GM19328 (cell line): ENCODE data around the gene SERPINA10.

ENCODE experiments used
- ATAC-seq: cut with Tn5 transposase; IDR thresholded peaks from one replicate; pipeline ENCODE4 v1.9.1; 2021; ENCODE audit warnings: mild to moderate bottlenecking, moderate library complexity; ENCODE audit not compliant: unreplicated experiment

Gene SERPINA10, protein sequence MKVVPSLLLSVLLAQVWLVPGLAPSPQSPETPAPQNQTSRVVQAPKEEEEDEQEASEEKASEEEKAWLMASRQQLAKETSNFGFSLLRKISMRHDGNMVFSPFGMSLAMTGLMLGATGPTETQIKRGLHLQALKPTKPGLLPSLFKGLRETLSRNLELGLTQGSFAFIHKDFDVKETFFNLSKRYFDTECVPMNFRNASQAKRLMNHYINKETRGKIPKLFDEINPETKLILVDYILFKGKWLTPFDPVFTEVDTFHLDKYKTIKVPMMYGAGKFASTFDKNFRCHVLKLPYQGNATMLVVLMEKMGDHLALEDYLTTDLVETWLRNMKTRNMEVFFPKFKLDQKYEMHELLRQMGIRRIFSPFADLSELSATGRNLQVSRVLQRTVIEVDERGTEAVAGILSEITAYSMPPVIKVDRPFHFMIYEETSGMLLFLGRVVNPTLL

DNA sequence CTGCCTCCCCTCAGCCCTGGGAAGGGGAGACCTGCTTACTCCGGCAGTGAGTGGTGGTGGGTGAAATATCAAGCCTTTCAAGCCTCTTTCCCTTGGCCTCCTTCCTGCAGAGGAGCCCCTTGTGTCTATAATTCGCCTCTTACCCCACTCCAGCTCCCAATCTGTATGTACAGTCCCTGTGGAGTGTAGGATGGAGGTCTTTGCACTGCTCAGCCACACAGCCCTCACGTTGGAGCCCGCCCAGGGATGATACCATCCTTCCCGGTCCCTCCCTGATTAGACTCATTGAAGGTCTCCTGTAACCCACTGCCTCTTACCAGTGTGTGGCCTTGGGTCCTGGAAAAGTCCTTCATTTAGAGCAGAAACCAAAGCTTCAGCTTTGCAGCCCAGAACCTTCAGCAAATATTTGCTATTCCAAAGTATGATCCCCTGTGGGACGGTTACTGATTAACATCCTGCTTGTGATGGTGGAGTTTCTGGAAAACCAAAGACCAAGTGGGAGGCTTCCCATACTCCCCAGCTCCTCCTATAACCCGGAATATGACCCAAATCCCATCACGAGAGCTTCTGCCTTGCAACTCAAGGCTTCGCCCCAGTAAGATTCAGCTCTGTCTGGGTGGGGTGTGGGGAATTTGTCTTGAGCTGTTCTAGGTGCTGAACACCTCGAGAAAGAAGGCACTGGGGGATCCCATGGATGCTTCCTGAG lies at the start of gene SERPINA10:
Gene SERPINA10 (minus strand): TSS at position 397 of the 706 bp plus-strand sequence. CDS start 2,675 bp downstream, outside the sequence.
- no peak for ATAC-seq

DNA sequence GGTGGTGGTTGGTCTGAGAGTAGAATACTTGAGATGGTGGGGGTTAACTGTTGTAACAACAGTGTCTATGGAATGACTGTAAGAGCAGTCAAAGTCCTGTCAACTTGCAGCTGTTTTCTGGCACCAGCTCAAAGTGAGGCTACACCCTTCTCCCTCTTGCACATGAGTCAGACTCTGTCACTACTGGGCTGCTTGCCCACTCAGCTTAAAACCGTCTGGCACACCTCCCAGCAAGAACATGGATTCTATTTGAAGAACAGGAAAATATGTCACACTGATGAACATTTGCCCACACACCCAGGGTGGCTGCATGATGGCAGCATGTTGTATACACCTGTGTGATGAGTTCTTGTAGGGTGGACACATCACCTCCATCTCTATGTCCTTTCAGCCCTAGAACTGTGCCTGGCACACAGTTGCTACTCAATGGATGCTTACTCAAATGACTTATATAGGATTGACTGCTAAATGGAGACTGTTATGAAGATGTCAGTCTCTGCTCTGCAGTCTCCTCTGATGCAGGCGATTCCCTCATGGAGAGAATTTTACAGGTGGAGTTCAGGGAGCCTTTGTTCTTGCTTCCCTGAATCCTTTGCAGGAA lies 49.4 kb upstream of the SERPINA10 start:
- ATAC-seq, result no peak

DNA sequence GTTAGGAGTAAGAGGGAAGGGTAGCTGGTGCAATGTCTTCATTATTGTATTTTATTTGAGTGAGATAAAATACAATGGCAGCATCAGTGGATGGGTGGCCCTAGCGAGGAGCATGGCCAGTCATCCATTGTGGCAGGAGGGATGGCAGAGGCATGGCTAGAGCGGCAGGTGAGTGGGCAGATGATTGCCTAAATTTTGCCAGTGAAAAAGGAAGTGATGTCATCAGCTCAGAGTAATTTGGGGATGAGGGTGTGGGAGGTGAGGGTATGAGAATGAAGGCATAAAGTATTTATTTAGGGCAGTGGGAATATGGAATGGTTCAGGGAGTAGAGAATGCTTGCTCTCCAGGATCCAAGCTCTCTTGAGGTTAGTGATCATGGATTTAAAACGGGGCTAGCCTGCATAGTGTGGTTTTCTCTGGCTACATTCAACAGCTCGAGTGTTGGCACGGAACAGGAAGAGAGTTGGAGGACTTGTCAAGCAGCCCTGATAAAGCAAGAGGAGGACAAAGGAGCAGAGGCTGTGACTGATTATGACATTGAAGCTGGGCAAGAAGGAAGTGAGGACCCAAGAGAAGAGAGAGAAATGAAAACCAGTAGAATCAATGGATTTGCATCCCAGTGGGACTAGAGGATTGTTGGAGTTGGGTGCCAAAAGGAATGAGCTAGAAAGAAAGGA lies 48.7 kb upstream of the SERPINA10 start:
- no peak for ATAC-seq

DNA sequence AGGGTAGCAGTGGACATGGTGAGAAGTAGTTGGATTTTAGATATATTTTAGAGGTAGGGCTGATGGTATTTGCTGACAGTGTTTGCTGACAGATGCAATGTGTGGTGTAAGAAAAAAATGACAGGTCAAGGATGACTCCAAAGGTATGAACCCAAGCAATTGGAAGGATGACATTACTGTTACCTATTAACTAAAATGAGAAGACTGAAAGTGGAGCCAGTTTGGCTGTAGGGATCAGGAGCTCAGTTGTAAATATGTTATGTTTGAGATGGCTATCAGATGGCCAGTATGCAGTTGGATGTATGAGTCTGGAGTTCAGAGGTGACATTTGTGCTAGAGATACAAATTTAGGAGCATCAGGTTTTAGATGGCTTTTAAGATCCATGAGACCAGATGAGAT lies 47.5 kb upstream of the SERPINA10 start:
- no peak for ATAC-seq

DNA sequence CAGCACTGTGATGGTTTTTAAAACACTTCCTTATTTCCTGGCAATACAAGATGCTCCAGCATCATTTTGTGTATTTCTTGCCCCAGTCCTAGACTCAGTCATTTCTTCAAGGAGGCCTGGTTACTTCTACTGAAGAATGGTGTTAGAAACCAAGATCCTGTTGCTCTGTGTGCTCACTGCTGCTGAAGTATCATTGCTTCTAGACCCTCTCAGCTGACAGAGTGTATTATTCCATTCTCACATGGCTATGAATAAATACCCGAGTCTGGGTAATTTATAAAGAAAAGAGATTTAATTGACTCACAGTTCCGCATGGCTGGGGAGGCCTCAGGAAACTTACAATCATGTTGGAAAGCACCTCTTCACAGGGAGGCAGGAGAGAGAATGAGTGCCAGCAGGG lies 45.0 kb upstream of the SERPINA10 start:
- ATAC-seq, result no peak

DNA sequence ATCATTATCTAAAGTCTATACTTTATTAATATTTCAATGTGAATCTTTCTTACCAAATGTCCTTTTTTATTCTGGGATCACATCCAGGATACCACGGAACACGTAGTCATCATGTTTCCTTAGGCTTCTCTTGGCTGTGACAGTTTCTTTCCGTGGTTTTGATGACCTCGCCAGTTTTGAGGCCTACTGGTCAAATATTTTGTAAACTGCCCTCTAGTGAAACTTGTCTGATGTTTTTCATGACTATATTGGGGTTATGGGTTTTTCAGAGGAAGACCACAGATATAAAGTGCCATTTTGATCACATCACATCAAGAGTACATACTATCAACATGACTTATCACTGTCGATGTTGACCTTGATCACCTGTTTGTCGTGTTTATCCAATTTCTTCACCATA lies 44.2 kb upstream of the SERPINA10 start:
- ATAC-seq, result no peak

DNA sequence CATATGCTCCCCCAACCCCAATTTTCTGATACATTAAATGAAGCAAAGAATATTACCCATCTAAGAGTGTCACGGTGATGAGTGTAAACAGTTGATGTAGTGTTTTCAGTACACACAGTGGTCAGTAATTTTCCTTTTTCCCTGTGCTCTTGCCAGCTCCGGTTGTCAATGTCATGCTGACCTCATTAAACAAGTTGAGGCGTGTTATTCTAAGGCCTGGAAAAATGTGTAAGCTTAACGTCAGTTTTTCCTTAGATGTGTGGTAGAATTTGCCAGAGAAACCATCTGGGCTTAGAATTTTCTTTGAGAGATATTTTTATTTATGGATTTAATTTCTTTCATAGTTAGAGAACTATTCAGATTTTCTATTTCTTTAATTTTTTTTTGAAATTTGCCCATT lies 41.8 kb upstream of the SERPINA10 start:
- no peak for ATAC-seq

DNA sequence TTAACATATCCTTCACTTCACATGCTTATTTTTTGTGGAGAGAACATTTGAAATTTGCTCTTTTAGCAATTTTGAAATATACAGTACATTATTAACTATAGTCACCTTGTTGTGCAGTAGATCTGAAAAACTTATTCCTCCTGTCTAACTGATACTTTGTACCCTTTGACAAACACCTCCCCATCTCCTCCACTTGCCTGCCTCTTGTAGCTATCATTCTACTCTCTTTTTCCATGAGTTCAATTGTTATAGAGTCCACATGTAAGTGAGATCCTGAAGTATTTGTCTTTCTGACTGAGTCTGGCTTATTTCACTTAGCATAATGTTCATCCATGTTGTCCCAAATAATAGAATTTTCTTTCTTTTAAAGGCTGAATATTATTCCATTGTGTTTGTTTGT lies 39.5 kb upstream of the SERPINA10 start:
- no peak for ATAC-seq

DNA sequence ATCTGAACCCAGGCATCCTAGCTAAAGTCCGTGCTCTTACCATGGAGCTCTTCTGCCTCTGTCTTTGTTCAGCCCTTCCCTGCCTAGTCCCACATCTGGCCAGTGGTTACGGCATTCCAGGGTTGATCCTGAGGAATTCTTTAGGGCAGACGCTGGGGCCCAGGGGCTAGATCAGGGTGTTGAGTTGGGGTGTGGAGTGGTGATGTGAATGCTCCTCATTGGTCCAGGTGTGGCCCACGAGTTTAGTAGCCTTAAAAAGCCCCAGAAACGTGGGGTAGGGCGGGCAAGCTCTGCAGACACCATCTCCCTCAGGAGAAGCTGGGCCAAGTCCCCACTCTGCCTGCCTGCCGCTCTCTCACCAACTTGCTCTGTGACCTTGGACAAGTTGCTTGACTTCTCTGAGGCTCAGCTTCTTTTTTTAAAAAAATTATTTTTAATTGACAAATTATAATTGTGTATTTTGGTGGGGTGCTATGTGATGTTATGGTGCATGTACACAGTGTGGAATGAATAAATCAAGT lies 39.1 kb upstream of the SERPINA10 start:
- no peak for ATAC-seq

DNA sequence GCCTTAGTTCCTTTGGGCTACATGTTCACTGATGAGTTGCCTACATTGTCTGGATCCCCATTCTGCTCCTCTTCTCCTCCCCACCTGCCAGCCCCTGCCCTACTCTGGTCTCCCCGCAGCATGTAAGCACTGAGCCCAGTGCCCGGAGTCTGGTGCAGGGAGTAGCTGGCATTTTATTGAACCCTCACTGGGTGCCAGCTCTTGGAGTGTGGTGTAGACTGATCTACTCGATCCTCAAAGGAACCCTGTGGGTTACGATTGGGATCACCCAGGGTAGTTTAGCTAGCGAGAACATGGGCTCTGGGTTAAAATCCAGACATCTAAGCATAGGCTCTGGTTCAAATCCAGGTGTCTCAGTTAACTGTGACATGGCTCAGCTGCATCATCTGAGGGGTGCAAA lies 38.4 kb upstream of the SERPINA10 start:
- no peak for ATAC-seq

DNA sequence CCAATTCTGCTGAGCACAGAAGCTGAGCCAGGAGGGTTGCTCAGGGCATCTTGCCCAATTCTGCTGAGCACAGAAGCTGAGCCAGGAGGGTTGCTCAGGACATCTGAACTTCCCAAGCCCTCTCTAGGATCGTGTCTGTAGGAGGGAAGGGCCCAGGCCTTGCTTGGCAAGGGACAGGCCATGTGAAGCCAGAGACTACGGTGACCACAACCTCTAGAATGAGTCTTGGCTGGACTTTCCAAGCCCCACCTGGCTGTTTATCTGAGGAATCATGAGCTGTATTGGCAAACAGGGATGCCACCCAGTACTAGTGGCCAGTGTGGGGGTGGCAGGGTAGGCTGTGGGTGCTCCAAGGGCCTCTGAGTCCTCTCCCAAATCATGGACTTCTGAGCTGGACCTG lies 37.8 kb upstream of the SERPINA10 start:
- no peak for ATAC-seq

DNA sequence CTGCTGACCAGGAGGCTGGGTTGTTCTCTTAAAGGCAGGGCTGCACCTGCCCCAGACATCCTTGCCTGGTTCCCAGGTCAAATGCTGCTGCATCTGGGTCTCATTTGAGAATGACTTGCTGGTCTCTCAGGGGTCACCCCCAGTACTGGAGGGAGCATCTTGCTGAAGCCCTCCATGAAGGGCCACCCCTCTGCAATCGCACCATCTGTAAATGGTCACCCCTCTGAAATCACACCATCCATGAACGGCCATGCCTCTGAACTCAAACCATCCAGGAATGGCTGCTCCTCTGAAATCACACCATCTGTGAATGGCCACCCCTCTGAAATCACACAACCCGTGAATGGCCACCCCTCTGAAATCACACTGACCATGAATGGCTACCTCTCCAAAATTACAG lies 37.4 kb upstream of the SERPINA10 start:
- no peak for ATAC-seq

DNA sequence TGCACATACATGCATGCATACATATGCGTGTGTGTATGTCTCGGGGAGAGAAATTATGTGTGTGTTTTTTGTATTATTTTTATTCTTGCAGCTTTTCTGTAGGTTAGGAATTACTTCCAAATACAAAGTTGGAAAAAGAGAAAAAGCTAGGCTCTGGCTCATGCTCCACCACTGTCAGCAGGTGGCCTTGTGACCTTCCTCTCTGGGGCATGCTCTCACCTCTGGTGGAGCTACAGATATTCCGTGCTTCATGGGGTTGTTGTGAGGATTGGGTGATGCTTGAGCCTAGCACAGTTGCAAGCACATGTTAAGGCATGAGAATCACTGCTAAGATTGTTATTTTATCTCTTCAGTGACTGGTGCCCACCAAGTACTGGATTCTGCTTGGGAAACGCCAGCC lies 36.8 kb upstream of the SERPINA10 start:
- no peak for ATAC-seq

DNA sequence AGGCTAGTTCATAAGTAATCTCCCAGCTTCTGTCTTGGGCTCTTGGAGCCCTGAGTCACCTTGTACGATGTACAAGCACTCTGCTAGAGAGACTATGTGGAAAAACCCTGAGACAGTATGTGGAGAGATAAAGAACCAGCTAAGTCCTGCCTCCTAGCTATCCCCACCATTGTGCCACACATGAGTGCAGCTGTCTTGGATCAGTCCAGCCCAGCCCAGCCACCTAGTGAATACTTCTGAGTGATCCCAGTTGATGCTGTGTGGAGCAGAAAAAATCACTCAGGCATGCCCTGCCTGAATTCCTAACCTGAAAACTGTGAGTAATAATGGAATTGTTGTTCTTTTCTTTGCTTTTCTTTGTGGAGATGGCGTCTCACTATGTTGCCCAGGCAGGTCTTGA lies 35.1 kb upstream of the SERPINA10 start:
- no peak for ATAC-seq

DNA sequence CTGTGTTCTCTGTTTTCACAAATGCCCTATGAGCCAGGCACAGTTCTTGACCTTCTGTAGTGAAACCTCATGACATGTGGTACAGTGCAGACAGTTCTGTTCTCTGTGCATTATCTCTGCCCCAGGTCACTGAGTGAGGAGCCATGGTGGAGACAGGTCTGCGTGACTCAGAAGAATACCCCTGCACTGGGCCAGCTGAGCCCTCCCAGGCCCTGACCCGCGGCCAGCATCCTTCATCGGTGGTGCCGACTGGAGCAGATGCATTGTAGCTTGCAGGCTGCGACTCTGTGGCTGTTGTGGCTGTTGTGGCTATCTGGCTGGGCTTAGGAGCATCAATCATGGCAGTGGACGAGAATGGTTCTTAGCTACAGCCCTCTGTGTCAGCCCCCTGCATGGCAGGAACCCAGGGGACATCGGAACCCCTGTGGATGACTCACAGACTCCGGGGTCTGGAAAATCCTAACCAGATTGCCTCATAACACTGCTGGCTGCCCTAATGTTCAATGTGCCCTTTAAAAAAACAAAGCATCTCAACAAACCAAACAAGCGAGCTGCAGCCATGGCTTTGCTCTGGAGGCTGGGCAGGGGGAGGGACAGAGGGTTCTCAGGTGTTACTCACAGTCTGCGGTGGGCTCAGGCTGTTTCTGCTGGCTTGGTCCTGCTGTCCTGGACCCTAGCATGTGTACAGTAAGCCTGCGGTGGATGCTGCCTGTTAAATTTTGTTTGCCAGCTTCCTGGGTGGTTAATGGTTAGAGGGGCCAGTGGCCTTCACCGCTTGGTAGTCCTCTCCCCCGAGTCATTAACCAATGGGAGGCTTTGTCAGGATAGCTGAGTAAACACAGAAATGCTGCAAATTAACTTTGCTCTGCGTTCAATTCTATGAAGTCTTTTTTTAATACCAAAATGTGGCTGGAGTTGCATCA lies 29.8 kb upstream of the SERPINA10 start, which contains the start of gene SERPINA6:
Gene SERPINA6 (minus strand): TSS at position 689 of the 923 bp plus-strand sequence. CDS start 8,688 bp downstream, outside the sequence.
- ATAC-seq, result no peak

DNA sequence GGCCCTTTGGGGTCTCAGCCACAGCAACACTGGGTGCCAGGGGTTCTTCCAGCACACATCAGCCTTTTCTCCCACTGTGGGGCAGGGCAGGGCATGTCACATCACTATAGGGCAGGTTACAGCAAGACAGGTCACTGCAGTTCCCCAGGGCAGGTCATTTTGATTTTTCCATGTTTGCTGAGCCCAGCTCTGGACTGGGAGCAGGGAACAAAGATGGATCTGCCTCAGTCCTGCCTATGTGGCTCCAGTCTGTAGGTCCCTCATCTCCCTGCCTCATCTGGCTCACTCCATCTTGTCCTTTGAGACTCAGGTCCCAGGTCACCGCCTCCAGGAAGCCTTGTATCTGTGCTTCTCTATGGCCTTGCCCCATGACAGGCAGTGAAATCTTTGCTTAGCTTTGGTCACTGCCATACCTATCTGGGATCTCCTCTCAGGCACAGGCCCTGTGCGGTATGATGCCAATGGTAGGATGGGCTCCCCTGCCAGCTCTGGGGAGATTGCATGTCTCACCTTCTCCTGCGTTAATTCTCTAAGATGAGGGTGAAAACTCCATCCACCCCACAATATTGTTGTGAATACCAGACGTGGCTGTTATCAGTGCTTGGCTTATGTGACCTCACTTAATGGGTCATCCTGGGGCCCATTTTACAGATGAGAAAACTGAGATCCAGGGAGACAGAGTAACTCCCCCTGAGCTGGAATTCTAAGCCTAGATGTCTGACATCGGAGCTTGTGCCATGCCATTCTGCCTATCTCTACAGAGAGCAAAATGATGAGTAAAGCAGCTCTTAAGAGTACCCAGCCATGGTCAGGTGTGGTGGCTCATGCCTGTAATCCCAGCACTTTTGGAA lies 28.6 kb upstream of the SERPINA10 start:
- no peak for ATAC-seq

DNA sequence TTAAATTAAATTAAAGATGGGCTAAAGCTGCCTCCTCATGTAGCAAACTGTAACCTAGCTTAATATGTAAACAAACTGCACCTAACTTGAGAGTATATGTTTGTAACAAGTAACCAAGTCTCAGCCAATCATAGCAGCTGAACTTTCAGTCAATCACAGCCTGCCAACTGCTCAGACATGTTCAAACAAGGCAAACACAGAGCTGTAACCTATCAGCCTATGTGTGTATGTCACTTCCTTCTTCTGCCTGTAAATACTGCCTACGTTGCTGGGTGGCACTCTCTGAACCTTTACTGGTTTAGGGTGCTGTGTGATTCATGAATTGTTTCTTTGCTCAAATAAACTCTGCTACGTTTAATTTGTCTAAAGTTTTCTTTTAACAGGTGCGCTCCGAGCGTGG lies 27.2 kb upstream of the SERPINA10 start:
- ATAC-seq, result no peak

DNA sequence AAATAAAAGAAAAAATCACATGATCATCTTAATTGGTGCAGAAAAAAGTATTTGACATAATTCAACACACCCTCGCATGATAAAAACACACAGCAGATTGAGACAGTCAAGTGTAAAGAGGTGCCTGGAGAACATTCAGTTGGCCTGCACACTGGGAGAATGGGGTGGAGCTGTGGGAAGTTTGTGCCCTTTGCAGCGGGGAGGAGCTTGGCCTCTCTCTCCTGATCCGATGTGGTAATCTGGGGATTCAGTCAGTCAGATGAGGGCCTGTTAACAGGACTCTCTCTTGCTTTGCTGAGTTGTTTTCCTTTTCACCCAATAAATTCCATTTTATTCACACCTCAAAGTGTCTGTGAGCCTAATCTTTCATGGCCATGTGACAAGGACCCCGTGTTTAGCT lies 24.2 kb upstream of the SERPINA10 start:
- no peak for ATAC-seq

DNA sequence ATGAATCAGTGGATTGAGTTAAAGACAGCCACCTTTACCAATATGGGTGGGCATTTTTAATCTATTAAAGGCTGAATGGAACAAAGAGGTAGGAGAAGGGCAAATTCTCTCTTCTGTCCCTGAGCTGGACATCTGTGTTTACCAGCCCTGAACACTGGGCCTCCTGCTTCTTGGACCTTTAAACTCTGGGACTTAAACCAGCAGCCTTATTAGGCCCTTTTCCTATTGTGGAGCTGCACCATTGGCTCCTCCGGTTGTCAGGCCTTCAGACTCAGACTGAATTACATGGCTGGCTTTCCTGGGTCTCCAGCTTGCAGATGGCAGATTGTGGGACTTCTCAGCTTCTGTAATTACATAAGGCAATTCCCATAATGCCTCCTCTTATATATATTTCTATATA lies 23.6 kb upstream of the SERPINA10 start:
- no peak for ATAC-seq
